Retinal pigment epithelial cell (primary cell): Measurements from ENCODE around the gene GUCA1A.
"Not testable (repeated sequence)": the region's sequence is repeated elsewhere in the genome, so short reads cannot be mapped to it uniquely, and the experiment has no call there.

Experiments
- DNase-seq: peaks from one replicate; pipeline ENCODE4 v3.0.0-alpha.2; 2010; ENCODE audit warnings: low read depth
- H3K4me3 ChIP-seq: 2 replicates; pipeline ENCODE4 v1.5.1; 2011; ENCODE audit warnings: mild to moderate bottlenecking, low read length, control low read depth, moderate library complexity
- TF ChIP-seq, protein P1 (sequence below): conservative IDR thresholded peaks from 2 replicates; pipeline ENCODE4 v1.5.1; 2011; ENCODE audit warnings: low read depth, low read length, control low read depth, inconsistent platforms

The GUCA1A gene

DNA sequence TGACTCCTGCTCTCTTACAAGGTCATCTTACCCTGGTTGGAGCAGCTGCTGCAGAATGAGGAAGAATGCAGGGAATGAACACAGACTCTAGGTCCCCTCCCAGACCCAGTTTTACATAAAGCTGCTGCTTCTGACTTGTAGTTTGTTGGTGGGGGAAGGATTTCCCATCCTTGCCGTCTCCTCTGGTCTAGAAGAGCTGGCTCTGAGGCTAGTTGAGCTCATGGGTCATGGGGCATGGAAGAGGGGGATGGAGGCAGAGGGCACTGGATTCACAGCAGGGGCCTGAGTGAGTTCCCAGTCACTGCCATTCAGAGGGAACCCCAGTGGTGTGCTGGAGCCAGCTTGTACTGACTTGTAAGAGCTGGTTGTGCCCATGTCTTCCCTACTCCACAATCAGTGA lies 9.2 kb upstream of the GUCA1A start:
- no peak overlapping the region for H3K4me3 ChIP-seq
- no peak for DNase-seq
- TF ChIP-seq, protein P1, sequence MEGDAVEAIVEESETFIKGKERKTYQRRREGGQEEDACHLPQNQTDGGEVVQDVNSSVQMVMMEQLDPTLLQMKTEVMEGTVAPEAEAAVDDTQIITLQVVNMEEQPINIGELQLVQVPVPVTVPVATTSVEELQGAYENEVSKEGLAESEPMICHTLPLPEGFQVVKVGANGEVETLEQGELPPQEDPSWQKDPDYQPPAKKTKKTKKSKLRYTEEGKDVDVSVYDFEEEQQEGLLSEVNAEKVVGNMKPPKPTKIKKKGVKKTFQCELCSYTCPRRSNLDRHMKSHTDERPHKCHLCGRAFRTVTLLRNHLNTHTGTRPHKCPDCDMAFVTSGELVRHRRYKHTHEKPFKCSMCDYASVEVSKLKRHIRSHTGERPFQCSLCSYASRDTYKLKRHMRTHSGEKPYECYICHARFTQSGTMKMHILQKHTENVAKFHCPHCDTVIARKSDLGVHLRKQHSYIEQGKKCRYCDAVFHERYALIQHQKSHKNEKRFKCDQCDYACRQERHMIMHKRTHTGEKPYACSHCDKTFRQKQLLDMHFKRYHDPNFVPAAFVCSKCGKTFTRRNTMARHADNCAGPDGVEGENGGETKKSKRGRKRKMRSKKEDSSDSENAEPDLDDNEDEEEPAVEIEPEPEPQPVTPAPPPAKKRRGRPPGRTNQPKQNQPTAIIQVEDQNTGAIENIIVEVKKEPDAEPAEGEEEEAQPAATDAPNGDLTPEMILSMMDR = no peak

DNA sequence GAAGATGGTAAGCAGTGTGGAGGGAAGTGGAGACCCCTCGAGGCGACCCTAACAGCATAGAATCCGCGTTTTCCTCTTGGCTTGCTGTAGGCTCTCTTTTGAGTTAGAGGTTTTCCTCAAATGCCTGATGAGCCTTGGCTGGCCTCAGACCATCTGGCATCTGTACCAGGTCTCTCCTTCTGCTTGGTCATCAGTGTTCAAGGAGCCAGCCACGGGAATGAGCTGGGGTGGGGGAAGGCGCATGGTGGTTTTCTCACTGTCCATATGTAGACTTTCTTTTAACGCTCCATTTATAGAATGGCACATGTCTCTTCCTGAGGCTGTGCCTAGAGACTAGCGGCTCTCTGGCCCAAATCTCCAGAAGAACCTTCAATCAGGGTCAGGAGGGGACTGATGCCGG lies 8.1 kb upstream of the GUCA1A start:
- TF ChIP-seq, protein P1 = no peak

DNA sequence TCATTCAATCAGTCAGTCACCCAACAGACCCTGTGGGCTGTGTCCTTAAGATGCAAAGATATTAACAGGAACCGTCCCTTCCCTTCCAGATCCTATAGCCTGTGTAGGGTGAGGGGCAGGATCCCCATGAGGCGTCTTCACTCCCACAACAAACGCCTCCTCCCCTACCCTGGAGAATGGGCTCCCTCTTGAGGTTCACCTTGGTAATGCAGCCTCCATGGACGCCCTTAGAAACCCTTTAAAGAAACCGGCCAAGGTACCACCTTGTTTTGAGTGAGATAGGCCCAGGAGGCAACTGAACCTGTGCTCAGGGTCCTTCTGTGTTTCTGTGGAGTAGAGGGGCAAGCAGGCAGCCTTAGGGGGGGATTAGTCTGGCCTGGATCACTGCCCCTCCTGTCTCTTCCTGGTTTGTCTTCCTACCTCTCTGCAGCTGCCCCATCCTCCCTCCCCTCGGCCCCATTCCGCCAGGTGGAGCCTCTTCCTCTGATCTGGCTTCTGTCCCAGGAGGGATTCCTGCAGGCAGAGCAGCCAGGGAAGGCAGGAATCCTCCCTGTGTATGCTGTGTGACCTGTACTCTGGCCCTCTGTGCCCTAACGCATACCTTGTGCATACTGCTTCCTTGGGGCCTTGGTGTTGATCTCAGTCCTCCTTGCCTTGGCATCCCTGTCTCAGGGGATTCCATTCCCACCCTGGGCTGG lies 6.6 kb upstream of the GUCA1A start:
- no peak overlapping the region for H3K4me3 ChIP-seq
- TF ChIP-seq, protein P1 = peak; percentile 97
- no peak for DNase-seq

More for the DNA sequence above, 8.1 kb upstream of the GUCA1A start:
- H3K4me3 ChIP-seq = no peak overlapping the region
- no peak for DNase-seq

DNA sequence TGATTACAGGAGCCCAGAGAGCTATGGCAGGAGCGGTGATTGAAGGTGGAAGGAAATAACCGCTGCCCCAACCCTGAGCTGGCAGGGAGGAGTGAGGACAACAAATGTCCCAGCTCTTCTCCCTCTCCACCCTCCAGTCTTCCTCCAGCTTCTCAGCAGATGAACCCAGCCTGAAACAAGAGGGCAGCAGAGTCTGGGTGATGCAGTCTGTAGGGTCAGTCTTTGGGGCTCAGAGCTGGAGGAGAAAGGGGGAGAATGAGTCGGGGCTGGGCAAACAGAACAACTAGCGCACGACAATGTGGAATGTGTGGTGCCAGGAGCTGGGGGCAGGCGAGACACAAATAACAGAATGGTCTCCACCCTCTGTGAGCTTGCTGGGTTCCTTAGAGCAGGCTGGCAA lies 4.5 kb upstream of the GUCA1A start:
- DNase-seq = no peak
- TF ChIP-seq, protein P1 = no peak
- no peak overlapping the region for H3K4me3 ChIP-seq

DNA sequence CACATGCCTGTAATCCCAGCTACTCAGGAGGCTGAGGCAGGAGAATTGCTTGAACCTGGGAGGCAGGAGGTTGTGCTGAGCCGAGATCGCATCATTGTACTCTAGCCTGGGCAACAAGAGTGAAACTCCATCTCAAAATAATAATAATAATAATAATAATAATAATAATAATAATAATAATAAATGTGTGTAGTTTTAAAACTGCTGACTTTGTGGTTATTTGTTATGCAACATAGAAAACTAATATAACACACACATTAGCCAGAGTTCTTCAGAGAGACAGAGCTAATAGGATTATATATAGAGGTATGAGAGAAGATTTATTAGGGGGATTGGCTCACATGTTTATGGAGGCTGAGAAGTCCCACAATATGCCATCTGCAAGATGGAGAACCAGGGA lies 3.4 kb upstream of the GUCA1A start:
- not testable (repeated sequence) for DNase-seq, H3K4me3 ChIP-seq

DNA sequence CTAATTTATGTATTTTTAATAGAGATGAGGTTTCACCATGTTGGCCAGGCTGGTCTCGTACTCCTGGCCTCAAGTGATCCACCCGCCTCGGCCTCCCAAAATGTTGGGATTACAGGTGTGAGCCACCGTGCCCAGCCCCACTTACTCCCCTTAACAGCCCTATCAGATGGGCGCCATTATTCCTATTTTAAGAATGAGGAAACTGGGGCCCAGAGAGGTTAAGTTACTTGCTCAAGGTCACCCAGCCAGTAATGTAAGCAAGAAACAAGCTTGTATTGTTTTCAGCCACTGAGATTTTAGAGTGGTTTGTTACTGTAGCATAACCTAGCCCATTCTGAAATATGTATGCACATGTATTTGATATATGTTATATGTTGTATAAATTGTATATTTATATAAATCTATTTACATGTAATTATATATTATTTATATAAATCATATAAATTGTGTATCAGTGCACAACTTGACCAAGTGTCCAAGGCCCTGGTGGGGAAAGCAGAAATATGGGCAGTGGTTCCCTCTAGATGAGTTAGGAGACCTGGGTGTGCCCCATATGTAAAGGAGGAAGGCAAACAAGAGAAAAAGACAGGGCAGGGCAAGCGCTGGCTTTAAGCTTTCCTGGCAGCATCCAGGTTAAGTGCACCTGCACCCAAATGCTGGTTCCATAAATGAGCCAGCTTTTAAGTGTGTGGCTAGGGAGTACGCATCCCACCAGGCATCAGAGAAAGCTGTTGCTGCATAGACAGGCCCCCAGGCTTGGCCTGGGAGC lies 1.2 kb upstream of the GUCA1A start:
- H3K4me3 ChIP-seq = no peak overlapping the region
- DNase-seq = no peak
- TF ChIP-seq, protein P1 = no peak

DNA sequence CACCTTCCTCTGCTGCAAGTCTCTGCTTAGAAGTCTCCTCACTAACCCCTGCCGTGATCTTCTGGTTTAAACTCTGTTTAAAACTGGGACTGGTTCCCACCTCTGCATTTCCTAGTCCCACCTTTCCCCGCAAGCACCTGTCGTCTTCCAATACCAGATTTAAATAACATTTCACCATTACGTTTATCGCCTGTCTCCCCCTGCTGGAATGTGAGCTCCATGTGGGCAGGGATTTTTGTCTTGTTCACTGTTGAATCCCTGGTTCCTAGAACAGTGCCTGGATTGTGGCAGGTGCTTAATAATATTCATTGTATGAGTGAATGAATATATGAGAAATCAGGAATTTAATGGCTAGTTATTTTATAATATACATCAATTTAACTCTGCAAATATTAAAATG lies 2.7 kb downstream of the GUCA1A start:
- TF ChIP-seq, protein P1 = peak; percentile 38
- no peak overlapping the region for H3K4me3 ChIP-seq
- no peak for DNase-seq
